ENCODE data around the gene PPP2R2B.
"Not testable (repeated sequence)": the region's sequence is repeated elsewhere in the genome, so short reads cannot be mapped to it uniquely, and the experiment has no call there.

The PPP2R2B gene

DNA sequence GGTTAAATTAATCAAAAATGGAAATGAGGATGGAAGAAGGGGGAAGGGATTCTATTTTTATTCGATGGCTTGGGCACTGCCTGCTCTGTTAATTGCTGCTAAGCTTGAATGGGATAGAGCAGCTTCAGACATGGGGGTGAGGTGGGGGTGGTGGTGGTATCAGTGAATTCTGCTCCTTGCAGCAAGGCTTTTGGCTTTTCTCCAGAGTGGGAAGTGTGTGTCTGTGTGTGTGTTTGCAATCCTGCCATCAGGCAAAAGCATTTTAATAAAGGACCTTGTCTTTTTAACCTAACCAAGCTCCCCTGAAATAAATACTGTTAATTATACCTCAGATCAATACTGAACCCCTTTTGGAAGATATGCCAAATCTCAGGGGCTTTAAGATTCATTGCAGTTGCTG, 251.6 kb downstream of the PPP2R2B start:
- TF ChIP-seq POLR2A (IDR thresholded peaks at IDR 0.05; ENCODE audit: low read length) (no peak), GATA1 (IDR thresholded peaks at IDR 0.05; ENCODE audit: low read depth, low read length) (no peak)
- no peak for DNase-seq

DNA sequence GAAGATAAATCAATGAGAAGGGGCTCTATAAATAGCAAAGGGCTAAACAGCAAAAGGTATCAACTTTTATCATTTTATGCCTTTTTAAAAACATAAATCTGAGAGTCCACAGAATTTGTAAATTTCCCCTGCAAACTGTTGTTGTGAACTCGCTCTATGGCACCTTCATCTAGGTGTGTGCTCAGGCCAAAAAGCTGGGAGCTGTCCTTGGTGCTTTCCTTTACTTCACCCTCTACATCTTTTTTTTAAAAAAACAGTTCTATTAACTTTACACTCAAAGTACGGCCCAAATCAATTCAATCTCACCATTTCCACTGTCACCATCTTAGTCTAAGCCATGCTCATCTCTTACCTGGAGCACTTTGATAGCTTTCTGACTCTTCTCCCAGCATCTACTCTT, 254.4 kb downstream of the PPP2R2B start:
- TF ChIP-seq GATA1 (IDR thresholded peaks at IDR 0.05; ENCODE audit: low read depth, low read length) (no peak), POLR2A (IDR thresholded peaks at IDR 0.05; ENCODE audit: low read length) (no peak)
- DNase-seq = no peak

DNA sequence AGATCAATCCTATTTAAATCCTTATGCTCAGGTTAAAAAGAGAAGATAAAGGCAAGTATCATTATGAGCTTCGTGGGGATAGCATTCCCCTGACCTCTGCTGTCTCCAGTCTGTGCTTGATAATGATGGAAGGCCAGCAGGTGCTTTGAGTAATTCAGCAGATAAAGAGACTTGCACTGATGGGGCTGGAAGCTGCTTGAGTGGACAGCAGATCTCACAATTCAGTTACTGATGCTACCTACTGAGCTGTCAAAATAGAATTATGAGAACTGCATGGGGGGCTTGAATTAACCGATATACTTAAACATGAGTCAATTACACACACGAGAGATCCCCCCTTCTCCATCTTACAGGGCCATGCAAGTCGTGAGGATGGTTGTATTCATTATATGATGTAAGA, 254.9 kb downstream of the PPP2R2B start:
- no peak for TF ChIP-seq POLR2A (IDR thresholded peaks at IDR 0.05; ENCODE audit: low read length)
- TF ChIP-seq GATA1 (IDR thresholded peaks at IDR 0.05; ENCODE audit: low read depth, low read length) = no peak
- no peak for DNase-seq

DNA sequence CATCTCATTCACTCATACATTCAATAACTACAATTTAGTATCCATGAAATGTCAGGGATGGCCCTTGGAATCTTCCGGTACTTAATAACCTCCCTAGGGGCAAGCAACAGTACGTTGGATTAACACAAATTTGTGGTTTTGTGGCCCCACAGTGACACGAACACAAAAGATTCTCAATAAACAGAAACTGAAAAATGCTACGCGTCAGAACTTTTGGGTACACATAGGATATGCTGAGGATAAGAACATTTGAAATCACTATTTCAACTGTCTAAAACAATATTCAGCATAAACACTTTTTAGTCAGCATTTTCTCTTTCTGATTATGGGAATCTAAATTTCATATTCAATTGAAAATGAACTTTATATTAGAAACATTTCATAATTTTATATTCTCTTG, 255.5 kb downstream of the PPP2R2B start:
- DNase-seq = no peak
- TF ChIP-seq GATA1 (IDR thresholded peaks at IDR 0.05; ENCODE audit: low read depth, low read length) (no peak), POLR2A (IDR thresholded peaks at IDR 0.05; ENCODE audit: low read length) (no peak)

DNA sequence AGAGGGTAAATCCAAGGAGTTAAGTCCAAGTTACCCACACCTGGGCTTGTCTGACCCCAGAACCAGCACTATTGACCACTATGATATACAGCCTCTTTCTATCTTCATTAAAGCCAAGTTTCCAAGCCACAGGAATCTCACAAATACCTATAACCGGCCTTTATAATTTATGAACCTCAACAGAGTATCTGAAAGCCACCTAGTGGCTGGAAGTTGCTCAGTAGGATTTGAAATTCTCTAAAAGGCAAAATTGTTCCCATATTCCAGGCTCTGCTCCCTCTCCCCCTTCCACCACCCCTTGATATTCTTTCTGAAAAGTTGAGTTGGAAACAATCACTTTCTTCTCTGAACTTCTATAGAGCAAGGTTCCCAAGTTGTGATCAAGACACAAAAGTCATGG, 256.2 kb downstream of the PPP2R2B start:
- TF ChIP-seq POLR2A (IDR thresholded peaks at IDR 0.05; ENCODE audit: low read length) (no peak), GATA1 (IDR thresholded peaks at IDR 0.05; ENCODE audit: low read depth, low read length) (no peak)
- no peak for DNase-seq

DNA sequence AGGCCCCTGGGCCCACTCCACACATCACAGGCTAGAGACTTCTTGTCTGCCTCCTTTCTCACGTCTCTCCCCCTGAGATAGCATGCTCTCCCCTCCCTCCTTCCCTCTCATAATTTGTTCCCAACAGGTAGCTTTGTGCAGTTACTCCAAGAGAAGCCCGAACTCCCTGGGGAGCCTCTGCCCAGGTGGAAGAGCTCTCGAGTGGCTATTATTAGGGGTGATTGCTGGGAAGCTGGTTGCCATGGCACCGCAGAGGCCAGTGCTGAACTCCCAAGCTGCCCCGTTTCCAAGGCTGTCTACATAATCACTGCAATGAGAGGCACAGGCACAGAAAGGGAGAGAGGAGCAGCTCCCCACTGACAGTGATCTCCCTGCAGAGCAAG, 257.9 kb downstream of the PPP2R2B start:
- TF ChIP-seq POLR2A (IDR thresholded peaks at IDR 0.05; ENCODE audit: low read length) = no peak
- TF ChIP-seq GATA1 (IDR thresholded peaks at IDR 0.05; ENCODE audit: low read depth, low read length) = no peak
- no peak for DNase-seq

DNA sequence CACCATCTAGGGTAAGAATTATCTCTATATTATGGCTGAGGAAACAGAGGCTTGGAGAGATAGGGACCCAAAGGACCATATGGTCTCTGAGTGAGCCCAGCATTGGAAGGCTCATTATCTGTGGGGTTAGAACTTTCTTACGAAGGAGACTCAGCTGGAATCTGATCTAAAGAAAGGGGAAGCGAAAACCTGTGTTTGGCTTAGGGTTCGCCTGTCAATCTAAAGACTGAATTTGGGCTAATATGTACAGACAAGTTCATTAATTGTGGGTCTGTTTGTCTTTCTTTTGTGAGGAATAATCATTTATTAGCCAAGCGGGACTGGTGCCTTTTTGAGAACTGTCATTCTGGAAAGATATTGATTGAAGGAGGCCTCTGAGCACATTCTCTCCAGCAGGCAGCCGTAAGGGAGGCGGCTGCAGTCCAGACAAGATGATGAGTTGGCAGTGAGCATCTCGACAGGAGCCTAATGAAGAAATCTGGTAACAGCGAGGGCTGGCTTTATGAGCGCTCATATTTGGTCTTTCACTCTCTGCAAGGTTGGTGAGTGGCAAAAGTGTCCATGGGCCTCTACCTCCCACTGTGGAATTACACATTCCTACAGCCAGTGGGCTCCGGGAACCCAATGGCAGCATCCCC, 258.4 kb downstream of the PPP2R2B start:
- TF ChIP-seq GATA1 (IDR thresholded peaks at IDR 0.05; ENCODE audit: low read depth, low read length) (no peak), POLR2A (IDR thresholded peaks at IDR 0.05; ENCODE audit: low read length) (no peak)
- DNase-seq = no peak

DNA sequence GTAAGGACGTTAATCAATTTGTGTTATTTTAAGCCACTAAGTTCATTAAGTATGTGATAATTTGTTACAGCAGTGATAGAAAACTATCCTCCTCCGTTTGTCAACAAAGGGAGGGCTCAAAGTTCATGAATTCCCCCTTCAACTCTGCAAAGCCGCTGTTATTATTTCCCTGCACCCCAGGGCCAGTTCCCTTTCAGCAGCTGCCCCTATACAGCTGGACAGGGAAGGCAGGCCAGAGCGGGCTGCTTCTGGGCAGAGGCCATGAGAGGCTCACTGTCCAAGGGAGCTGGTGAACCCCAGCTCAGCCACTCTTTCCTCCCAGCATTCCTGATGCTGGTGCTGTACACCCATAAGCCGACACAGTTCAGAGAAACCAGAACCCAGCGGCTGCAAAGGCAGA, 260.1 kb downstream of the PPP2R2B start:
- TF ChIP-seq POLR2A (IDR thresholded peaks at IDR 0.05; ENCODE audit: low read length) (no peak), GATA1 (IDR thresholded peaks at IDR 0.05; ENCODE audit: low read depth, low read length) (no peak)
- DNase-seq = no peak

DNA sequence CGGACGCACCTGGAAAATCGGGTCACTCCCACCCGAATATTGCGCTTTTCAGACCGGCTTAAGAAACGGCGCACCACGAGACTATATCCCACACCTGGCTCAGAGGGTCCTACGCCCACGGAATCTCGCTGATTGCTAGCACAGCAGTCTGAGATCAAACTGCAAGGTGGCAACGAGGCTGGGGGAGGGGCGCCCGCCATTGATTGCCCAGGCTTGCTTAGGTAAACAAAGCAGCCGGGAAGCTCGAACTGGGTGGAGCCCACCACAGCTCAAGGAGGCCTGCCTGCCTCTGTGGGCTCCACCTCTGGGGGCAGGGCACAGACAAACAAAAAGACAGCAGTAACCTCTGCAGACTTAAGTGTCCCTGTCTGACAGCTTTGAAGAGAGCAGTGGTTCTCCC, 268.8 kb downstream of the PPP2R2B start:
- DNase-seq = not testable (repeated sequence)

DNA sequence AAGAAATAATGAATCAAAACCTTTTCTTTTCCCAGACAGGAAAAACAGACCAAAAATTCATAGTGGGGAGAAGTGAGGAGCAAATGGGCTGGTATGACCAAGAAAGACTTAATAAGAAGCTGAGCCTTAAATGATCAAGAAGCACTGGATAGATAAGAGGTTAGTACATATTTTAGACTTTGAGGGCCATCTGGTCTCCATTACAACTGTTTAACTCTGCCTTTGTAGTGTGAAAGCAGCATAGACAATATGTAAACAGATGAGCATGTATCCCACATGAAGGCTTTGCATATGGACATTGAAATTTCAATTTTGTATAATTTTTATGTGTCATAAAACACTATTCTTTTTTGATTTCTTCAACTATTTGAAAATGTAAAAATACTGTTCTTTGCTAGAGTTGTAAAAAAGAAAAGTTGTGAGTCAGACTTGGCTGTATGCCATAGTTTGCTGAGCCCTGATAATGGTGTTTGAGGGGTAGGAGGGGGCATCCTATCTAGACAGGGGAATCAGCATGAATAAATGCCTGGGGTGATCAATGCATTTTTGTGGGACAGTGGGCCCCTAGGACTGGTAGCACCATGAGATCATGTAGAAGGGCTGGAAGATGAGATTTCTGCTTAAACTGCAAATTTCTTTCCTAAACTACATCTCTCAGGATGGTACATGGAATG, 270.8 kb downstream of the PPP2R2B start:
- TF ChIP-seq GATA1 (IDR thresholded peaks at IDR 0.05; ENCODE audit: low read depth, low read length) (no peak), POLR2A (IDR thresholded peaks at IDR 0.05; ENCODE audit: low read length) (no peak)
- DNase-seq = peak; percentile 3 to 5

DNA sequence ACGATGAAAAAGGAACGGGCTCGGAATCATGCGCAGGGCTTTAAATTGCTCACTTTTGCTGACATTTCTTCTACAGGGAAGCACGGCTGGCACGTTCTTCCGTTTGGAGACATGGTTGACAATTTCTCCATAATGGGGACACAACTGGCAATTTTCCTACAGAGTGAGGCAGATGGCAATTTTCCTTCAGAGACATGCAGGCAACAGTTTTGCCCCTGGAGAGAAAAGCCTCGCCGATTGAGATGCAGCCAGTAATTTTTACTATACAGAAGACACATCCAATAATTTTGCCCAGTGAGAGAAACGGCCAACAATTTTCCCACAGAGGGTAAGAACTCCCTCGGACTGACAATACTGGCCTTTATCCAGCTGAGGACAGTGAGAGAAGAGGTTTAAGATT, 271.7 kb downstream of the PPP2R2B start:
- no peak for DNase-seq
- TF ChIP-seq POLR2A (IDR thresholded peaks at IDR 0.05; ENCODE audit: low read length) (no peak), GATA1 (IDR thresholded peaks at IDR 0.05; ENCODE audit: low read depth, low read length) (no peak)

DNA sequence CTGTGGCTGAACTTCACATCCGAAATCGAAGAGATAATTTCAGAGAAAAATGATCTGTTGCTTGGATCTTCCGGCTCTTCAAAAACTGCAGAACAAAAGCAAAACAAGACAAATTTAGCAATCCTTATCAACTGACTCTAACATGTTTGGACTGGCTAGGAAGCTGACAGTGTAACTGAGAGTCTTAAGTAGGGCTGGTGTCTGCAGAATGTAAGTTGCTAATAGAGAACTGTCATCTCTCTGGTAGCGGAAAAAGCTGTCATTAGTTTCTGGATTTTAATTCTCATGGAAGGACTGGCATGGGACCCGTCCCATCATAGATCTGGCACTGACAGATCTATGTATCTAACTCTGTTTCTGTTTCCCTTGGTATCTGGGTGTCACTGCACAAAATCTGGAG, 278.2 kb downstream of the PPP2R2B start:
- TF ChIP-seq GATA1 (IDR thresholded peaks at IDR 0.05; ENCODE audit: low read depth, low read length) (no peak), POLR2A (IDR thresholded peaks at IDR 0.05; ENCODE audit: low read length) (no peak)
- no peak for DNase-seq

DNA sequence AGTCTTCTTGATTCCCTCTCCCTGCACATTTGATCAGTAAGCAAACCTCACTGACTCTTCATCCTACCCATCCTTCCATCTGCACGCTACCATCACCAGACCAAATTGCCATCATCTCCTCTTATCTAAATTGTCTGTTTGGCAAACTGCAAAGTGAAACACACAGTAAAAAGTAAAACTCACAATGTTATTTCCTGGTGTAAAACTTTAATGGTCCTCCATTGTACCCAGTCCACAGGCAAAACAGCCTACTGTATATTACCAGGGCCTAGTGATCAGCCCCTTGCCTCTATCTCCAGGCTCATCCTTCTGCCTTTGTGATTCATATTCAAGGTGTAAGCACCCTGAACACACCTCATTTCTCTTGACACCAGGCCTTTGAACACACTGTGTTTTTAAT, 279.3 kb downstream of the PPP2R2B start:
- no peak for DNase-seq
- TF ChIP-seq POLR2A (IDR thresholded peaks at IDR 0.05; ENCODE audit: low read length) = no peak
- TF ChIP-seq GATA1 (IDR thresholded peaks at IDR 0.05; ENCODE audit: low read depth, low read length) = no peak

DNA sequence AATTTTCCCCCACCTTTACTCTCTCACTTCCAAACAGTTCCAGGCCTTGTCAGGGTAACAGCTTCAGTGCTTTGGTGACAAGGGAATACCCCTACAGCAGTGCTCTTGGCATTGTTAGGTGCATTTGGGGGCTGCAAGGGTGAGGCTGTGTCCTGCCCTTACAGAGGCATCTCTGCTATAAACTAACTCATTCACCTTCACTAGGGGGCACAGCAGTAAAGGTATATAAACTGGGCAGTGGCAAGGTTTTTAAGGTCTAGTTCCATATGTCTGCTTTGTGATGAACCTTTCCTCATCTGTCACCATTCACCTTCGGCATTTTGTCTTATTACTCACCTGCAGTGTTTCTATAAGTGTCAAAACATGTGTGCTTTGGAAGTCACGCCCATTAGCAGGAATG, 283.5 kb downstream of the PPP2R2B start:
- no peak for TF ChIP-seq POLR2A (IDR thresholded peaks at IDR 0.05; ENCODE audit: low read length)
- TF ChIP-seq GATA1 (IDR thresholded peaks at IDR 0.05; ENCODE audit: low read depth, low read length) = no peak
- DNase-seq = no peak

DNA sequence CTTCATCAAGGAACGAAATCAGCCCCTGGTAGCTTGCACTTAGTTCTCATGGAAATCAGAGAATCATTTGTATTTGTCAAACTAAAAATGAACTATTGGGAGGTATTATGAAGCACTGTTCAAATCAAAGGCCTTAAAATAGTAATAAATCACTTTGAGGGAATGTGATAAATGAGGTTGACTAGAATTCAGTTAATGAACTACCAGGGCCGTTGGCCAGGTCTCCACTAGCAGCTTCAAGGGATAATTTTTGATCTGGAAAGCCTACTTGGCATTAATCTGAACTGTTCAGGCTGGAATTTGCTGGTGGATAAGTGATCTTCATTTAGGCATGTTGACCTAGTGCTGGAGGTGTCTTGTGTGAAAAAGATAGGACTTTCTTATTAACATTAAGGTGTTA, 286.2 kb downstream of the PPP2R2B start:
- no peak for DNase-seq

DNA sequence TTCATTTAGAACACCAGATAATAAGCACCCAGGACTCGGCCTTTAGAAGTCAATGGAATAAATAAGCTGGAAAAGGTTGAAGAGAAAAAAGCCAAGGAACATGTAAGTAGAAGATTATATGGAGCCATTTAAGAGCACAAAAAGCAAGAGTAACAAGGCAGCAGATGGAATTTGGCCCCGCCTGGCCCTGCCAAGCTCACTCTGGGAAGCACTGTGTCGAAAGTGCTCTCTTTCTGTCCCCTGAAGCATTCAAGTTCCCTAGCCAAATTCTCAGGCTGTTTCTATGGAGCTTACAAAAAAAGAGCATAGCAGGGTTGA, 289.6 kb downstream of the PPP2R2B start:
- TF ChIP-seq POLR2A (IDR thresholded peaks at IDR 0.05; ENCODE audit: low read length) (no peak), GATA1 (IDR thresholded peaks at IDR 0.05; ENCODE audit: low read depth, low read length) (no peak)
- DNase-seq = no peak

More for the DNA sequence above, 286.2 kb downstream of the PPP2R2B start:
- TF ChIP-seq GATA1 (IDR thresholded peaks at IDR 0.05; ENCODE audit: low read depth, low read length) (no peak), POLR2A (IDR thresholded peaks at IDR 0.05; ENCODE audit: low read length) (no peak)

Data from erythroblast (primary cell).